Mesothelial cell of epicardium (in vitro differentiated cells): Measurements from ENCODE around the gene ZNRF1. TPM values are rescaled to one million over a fixed set of nuclear protein-coding genes. Genes with fewer than 3 reads are reported as not detected.

ENCODE experiments used
- DNase-seq, 2 experiments: peaks; one replicate each; pipeline ENCODE4 v3.0.0; 2021; ENCODE audit warnings: low spot score in 2 of 2; ENCODE audit not compliant: unreplicated experiment in 2 of 2
- H3K27ac Mint-ChIP-seq: 2 replicates; pipeline ENCODE4 v1.8.0; 2021; ENCODE audit warnings: mixed read lengths
- H3K27me3 Mint-ChIP-seq: 2 replicates; pipeline ENCODE4 v1.8.0; 2021; ENCODE audit warnings: low read depth, mixed read lengths
- H3K36me3 Mint-ChIP-seq: 2 replicates; pipeline ENCODE4 v1.8.0; 2021; ENCODE audit warnings: mixed read lengths
- H3K4me1 Mint-ChIP-seq: 2 replicates; pipeline ENCODE4 v1.8.0; 2021; ENCODE audit warnings: mixed read lengths
- H3K4me3 Mint-ChIP-seq: 2 replicates; pipeline ENCODE4 v1.8.0; 2021; ENCODE audit warnings: mild to moderate bottlenecking, moderate library complexity, mixed read lengths
- H3K9me3 Mint-ChIP-seq: 2 replicates; pipeline ENCODE4 v1.8.0; 2021; ENCODE audit warnings: mixed read lengths
- total RNA-seq: library from RNA; stranded (reverse); gene quantifications from 3 replicates; pipeline ENCODE4 v1.2.1, GENCODE V29; 2021
- TF ChIP-seq, protein P1 (sequence below): fragments of 200-600 bp; sonication (generic); IDR thresholded peaks from one replicate; pipeline ENCODE4 v1.5.0; 2021; ENCODE audit warnings: antibody characterized with exemption; ENCODE audit not compliant: unreplicated experiment

The ZNRF1 gene
- total RNA-seq, 1 donor from 2014 or later, result 52.9 TPM

GRCh38 chr16:75072239-75072947 lies 73.6 kb downstream of the ZNRF1 start:
- no peaks in the 10 kb centered on the region for H3K27me3 Mint-ChIP-seq
- TF ChIP-seq, protein P1, sequence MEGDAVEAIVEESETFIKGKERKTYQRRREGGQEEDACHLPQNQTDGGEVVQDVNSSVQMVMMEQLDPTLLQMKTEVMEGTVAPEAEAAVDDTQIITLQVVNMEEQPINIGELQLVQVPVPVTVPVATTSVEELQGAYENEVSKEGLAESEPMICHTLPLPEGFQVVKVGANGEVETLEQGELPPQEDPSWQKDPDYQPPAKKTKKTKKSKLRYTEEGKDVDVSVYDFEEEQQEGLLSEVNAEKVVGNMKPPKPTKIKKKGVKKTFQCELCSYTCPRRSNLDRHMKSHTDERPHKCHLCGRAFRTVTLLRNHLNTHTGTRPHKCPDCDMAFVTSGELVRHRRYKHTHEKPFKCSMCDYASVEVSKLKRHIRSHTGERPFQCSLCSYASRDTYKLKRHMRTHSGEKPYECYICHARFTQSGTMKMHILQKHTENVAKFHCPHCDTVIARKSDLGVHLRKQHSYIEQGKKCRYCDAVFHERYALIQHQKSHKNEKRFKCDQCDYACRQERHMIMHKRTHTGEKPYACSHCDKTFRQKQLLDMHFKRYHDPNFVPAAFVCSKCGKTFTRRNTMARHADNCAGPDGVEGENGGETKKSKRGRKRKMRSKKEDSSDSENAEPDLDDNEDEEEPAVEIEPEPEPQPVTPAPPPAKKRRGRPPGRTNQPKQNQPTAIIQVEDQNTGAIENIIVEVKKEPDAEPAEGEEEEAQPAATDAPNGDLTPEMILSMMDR, result no peak
- no peak for DNase-seq
- no peak overlapping the region for H3K27ac Mint-ChIP-seq
- no peak overlapping the region for H3K4me3 Mint-ChIP-seq
- peaks cover 4% of the 10 kb centered on the region for H3K36me3 Mint-ChIP-seq
- H3K4me1 Mint-ChIP-seq, result peaks cover 32% of the 10 kb centered on the region
- H3K9me3 Mint-ChIP-seq, result peaks cover 4% of the 10 kb centered on the region

- DNase-seq, result no peak
- peaks cover 28% of the 10 kb centered on the region for H3K4me1 Mint-ChIP-seq
- peak overlapping the region; percentile 61 for H3K27ac Mint-ChIP-seq
- H3K27me3 Mint-ChIP-seq, result no peaks in the 10 kb centered on the region
- no peak overlapping the region for H3K4me3 Mint-ChIP-seq
- TF ChIP-seq, protein P1, result no peak
- H3K36me3 Mint-ChIP-seq, result peaks cover 12% of the 10 kb centered on the region
- peaks cover 8% of the 10 kb centered on the region for H3K9me3 Mint-ChIP-seq
Measured at GRCh38 chr16:75073545-75074303, 74.9 kb downstream of the ZNRF1 start.

GRCh38 chr16:75074304-75074793 lies 75.5 kb downstream of the ZNRF1 start:
- H3K9me3 Mint-ChIP-seq, result peaks cover 8% of the 10 kb centered on the region
- H3K36me3 Mint-ChIP-seq, result peaks cover 15% of the 10 kb centered on the region
- H3K4me1 Mint-ChIP-seq, result peaks cover 28% of the 10 kb centered on the region
- H3K4me3 Mint-ChIP-seq, result no peak overlapping the region
- H3K27me3 Mint-ChIP-seq, result no peaks in the 10 kb centered on the region
- DNase-seq, result no peak
- TF ChIP-seq, protein P1, result no peak
- peak overlapping the region; percentile 61 for H3K27ac Mint-ChIP-seq

- H3K4me3 Mint-ChIP-seq, result no peak overlapping the region
- H3K27me3 Mint-ChIP-seq, result no peaks in the 10 kb centered on the region
- TF ChIP-seq, protein P1, result no peak
- H3K9me3 Mint-ChIP-seq, result peaks cover 8% of the 10 kb centered on the region
- peaks cover 21% of the 10 kb centered on the region for H3K4me1 Mint-ChIP-seq
- H3K36me3 Mint-ChIP-seq, result peaks cover 15% of the 10 kb centered on the region
- no peak overlapping the region for H3K27ac Mint-ChIP-seq
- DNase-seq, result no peak
Measured at GRCh38 chr16:75074920-75075687, 76.3 kb downstream of the ZNRF1 start.

DNA sequence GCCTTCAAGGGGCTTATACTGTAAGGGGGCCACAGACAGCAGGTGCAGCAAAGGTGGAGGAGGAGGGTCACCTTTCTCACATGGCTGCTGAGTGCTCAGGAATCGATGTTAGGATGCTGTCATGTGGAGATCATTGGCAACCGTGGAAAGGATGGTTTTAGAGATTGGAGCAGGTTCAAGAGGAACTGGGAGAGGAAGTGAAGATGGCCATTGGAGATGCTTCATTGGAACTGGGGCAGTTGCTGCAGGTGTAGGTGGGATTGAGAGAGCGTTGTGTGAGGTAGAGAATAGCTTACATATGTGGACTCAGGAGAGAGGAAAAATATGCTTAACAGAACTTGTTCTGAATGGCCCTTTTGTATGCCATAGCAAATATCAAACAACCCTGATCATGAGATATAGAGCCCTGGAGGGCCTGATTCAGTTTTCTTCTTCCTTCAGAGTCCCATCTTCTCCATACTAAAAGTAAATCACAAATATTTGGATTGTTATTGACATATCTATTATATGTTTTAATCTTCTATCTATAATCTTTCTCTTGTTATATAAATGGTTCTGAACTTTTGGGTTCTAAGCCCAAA lies 77.0 kb downstream of the ZNRF1 start:
- H3K9me3 Mint-ChIP-seq, result peaks cover 8% of the 10 kb centered on the region
- H3K27me3 Mint-ChIP-seq, result no peaks in the 10 kb centered on the region
- TF ChIP-seq, protein P1, result no peak
- DNase-seq, result no peak
- H3K4me3 Mint-ChIP-seq, result no peak overlapping the region
- H3K27ac Mint-ChIP-seq, result no peak overlapping the region
- H3K4me1 Mint-ChIP-seq, result peaks cover 15% of the 10 kb centered on the region
- H3K36me3 Mint-ChIP-seq, result peaks cover 15% of the 10 kb centered on the region
